GM18498 (cell line): ENCODE measurements around the gene MALRD1.

Experiments used
- ATAC-seq: cut with Tn5 transposase; IDR thresholded peaks from one replicate; pipeline ENCODE4 v1.9.1; 2021; ENCODE audit warnings: mild to moderate bottlenecking, moderate library complexity; ENCODE audit not compliant: unreplicated experiment

MALRD1 gene

DNA sequence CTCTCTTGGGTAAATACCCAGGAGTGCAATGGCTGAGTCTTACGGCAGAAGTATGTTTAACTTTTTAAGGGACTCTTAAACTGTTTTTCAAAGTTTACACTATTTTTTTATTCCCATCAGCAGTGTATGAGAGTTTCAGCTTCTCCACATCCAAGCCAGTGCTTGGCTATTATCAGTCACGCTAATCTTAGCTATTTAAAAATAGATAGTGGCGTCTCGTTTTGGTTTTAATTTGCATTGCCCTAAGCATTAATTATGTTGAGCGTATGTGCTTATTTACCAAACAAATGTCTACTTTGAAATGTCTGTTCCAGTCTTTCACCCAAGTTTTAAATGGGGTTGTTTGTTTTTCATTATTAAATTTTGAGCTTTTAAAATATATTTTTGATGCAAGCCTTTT, 164.0 kb downstream of the MALRD1 start:
- no peak for ATAC-seq

- ATAC-seq, result no peak
Observed at GRCh38 chr10:19221216-19221615, 172.6 kb downstream of the MALRD1 start.

DNA sequence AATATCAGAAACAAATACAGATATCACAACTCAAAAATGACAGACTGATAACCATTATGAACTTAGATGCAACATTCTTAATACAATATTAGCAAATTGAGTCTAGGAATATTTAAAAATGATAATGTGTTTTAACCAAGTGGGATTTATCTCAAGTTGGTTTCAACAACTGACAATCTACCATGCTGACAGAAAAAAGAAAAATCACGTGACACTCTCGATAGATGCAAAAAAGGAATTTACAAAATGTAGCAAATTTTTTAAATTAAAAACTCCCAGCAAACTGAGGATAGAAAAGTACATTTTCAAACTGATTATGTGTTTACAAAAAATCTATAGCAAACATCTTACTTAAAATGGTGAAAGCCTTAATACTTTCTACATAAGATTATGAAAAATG, 177.4 kb downstream of the MALRD1 start:
- no peak for ATAC-seq

DNA sequence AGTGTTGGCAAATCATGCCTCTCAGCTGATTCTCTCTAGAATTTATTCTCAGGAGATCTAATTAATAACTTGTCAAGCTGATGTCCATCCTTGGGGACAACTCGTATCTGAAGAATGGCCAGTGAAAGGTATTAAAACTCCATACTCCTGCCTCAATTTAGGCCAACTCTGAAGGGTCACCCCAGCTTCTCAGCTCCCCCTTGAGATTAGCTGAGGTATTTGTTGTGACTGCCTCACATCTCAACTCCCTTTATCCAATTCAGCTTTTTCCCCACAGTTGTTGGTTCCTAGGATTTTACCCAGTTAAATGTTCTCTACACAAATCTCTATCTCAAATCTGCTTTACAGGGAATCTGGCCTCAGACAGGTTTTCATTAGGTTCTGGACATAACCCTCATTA, 182.4 kb downstream of the MALRD1 start:
- ATAC-seq, result no peak

- ATAC-seq, result no peak
Observed at GRCh38 chr10:19245889-19246752, 197.5 kb downstream of the MALRD1 start.

- no peak for ATAC-seq
Observed at GRCh38 chr10:19247843-19248242, 199.2 kb downstream of the MALRD1 start.

DNA sequence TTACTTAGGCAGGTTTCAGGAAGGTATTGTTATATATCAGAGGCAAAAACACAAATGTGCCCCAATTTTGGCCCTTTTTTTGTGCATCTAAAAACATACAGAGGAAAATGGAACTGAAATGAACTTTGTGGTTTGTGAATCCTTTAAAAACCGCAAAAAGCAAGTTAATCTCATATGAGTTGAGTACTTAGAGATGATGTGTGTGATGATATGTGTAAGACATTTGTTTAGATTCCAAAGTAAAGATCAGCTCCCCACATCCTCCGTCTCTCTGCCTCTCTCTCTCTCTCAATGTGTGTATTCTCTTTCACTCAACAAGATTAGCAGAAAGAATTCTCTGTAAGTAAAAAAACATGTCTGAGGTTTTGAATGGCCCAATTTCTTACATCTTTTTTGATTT, 201.9 kb downstream of the MALRD1 start:
- no peak for ATAC-seq

GRCh38 chr10:19252531-19252930, 203.9 kb downstream of the MALRD1 start:
- no peak for ATAC-seq

- no peak for ATAC-seq
Observed at GRCh38 chr10:19256331-19256730, 207.7 kb downstream of the MALRD1 start.

- no peak for ATAC-seq
Observed at GRCh38 chr10:19263262-19263661, 214.7 kb downstream of the MALRD1 start.

- ATAC-seq, result no peak
Observed at GRCh38 chr10:19283285-19283684, 234.7 kb downstream of the MALRD1 start.

GRCh38 chr10:19283786-19284185, 235.2 kb downstream of the MALRD1 start:
- ATAC-seq, result no peak

- no peak for ATAC-seq
Observed at GRCh38 chr10:19290770-19291169, 242.2 kb downstream of the MALRD1 start.

- ATAC-seq, result no peak
Observed at GRCh38 chr10:19294233-19294632, 245.6 kb downstream of the MALRD1 start.

- ATAC-seq, result no peak
Observed at GRCh38 chr10:19299645-19300044, 251.0 kb downstream of the MALRD1 start.

DNA sequence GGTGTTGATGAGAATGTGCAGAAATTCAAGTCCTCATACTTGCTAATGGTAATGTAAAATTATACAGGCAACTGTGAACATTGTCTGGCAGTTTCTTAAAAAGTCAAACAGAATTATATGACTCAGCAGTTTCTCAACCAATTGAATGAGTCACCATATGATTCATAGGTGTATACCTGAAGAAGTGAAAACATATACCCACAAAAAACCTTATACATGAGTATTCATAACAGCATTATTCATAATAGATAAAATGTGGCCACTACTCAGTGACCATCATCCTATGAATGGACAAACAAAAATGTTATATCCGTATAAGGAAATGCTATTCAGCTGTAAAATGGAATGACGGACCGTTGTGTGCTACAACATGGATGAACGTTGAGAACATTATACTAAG, 253.5 kb downstream of the MALRD1 start:
- no peak for ATAC-seq

GRCh38 chr10:19310066-19310465, 261.5 kb downstream of the MALRD1 start:
- no peak for ATAC-seq

- ATAC-seq, result no peak
Observed at GRCh38 chr10:19316204-19316870, 267.7 kb downstream of the MALRD1 start.

GRCh38 chr10:19317952-19318351, 269.4 kb downstream of the MALRD1 start:
- no peak for ATAC-seq

- ATAC-seq, result no peak
Observed at GRCh38 chr10:19325581-19325980, 277.0 kb downstream of the MALRD1 start.

- ATAC-seq, result no peak
Observed at GRCh38 chr10:19328582-19328981, 280.0 kb downstream of the MALRD1 start.

GRCh38 chr10:19329475-19329874, 280.9 kb downstream of the MALRD1 start:
- no peak for ATAC-seq
